Colonic mucosa (tissue), 4 donors: ENCODE data around the gene SNX27. TPM values are rescaled to one million over a fixed set of nuclear protein-coding genes. Genes with fewer than 3 reads are reported as not detected.
A peak's percentile ranks its signal among the peaks of the same experiment; 100 is the strongest.

Experiments
- DNase-seq: peaks from one replicate; pipeline ENCODE4 v3.0.0-alpha.2; 2020
- H3K27ac ChIP-seq: fragments of 200-600 bp; one replicate; pipeline ENCODE4 v1.8.0; 2021
- H3K27me3 ChIP-seq: fragments of 200-600 bp; one replicate; pipeline ENCODE4 v1.8.0; 2021
- H3K36me3 ChIP-seq: fragments of 200-600 bp; one replicate; pipeline ENCODE4 v1.8.0; 2021
- H3K4me1 ChIP-seq: fragments of 200-600 bp; one replicate; pipeline ENCODE4 v1.8.0; 2021; ENCODE audit warnings: mild to moderate bottlenecking
- H3K4me3 ChIP-seq: fragments of 200-600 bp; one replicate; pipeline ENCODE4 v1.8.0; 2021
- H3K9ac ChIP-seq, 2 donors: one replicate each; pipeline ENCODE4 v1.7.0; 2013; ENCODE audit warnings: control low read depth in 2 of 2, low read depth in 2 of 2, low read length in 2 of 2
- H3K9me3 ChIP-seq: fragments of 200-600 bp; one replicate; pipeline ENCODE4 v1.8.0; 2021
- CTCF ChIP-seq: fragments of 200-600 bp; IDR thresholded peaks from one replicate; pipeline ENCODE4 v1.8.0; 2022; ENCODE audit warnings: antibody characterized with exemption, mild to moderate bottlenecking
- intact Hi-C: fragments of 100-400 bp; cut with DNase I; formaldehyde crosslinking; loops from one replicate; pipeline ENCODE4 v1.14.1; 2022
- total RNA-seq, 2 donors: library from RNA; stranded (reverse); fragmentation: NEBNext Ultra II Directional in 1 of 2; extraction: Animal tissue kit (Norgen Biotek cat#: 25700) in 1 of 2; gene quantifications; one replicate each; pipeline ENCODE4 v1.2.1, GENCODE V29; 2021
- donor health status: healthy.
- donor health status: DM: no; HTN: no; CAD: no.
- donor health status: DM: no; HTN: no; CAD: no.

Gene SNX27
- total RNA-seq, 2 donors from 2014 or later, result 28.7 to 32.0 TPM

GRCh38 chr1:151619489-151620093 is 7.7 kb downstream of the SNX27 start:
- intact Hi-C loops, result no loop called here
- Histone ChIP-seq H3K27me3 (no peaks in the 10 kb centered on the region), H3K4me1 (peaks cover 7% of the 10 kb centered on the region), H3K27ac (peak overlapping the region; percentile 26), H3K9me3 (no peaks in the 10 kb centered on the region), H3K9ac (no peak overlapping the region), H3K4me3 (no peak overlapping the region), H3K36me3 (no peaks in the 10 kb centered on the region)
- DNase-seq, result no peak
- TF ChIP-seq CTCF, result no peak

DNA sequence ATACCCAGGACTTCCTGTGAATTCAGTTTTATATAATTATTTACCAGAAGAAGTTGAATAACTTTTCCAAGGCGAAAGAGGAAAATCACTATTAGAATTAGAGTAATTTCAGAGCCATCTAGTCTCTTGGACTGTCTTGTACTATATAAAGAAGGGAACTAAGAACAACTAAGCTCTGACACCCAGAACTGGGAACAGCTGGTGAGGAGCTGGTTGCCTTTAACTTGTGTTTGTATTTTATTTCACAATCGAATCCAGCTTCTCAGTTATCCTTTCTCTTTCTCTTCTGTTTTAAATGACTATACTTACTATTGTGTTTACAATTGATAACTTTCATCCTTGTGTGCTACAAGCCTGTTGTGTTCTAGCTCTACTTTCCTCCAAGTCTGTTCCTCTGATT is 8.4 kb downstream of the SNX27 start:
- Histone ChIP-seq H3K9ac (no peak overlapping the region), H3K4me3 (no peak overlapping the region), H3K9me3 (no peaks in the 10 kb centered on the region), H3K36me3 (no peaks in the 10 kb centered on the region), H3K4me1 (peaks cover 7% of the 10 kb centered on the region), H3K27ac (peak overlapping the region; percentile 26), H3K27me3 (no peaks in the 10 kb centered on the region)
- intact Hi-C loops, result no loop called here
- DNase-seq, result no peak
- TF ChIP-seq CTCF, result no peak

DNA sequence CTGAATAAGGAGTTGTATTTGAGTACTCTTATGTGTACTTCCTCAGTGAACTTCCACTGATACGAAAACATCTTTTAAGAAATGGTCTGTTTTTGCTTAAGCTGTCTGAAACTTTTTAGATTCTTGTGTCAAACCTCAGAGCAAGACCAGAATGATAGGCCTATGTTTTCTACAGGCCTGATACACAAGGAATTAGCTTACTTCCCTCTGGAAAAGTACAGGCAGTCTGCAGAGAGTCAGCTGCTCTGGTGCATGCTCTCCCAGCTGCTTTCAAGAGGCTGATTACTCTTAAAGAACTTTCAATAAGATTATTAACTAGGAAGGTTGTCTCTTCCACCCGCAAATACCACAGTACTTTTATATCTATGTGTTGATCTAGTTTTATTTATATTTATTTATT is 9.5 kb downstream of the SNX27 start:
- Histone ChIP-seq H3K27me3 (no peaks in the 10 kb centered on the region), H3K27ac (peak overlapping the region; percentile 26), H3K9ac (no peak overlapping the region), H3K4me1 (peaks cover 7% of the 10 kb centered on the region), H3K9me3 (no peaks in the 10 kb centered on the region), H3K36me3 (no peaks in the 10 kb centered on the region), H3K4me3 (no peak overlapping the region)
- intact Hi-C loops, result no loop called here
- TF ChIP-seq CTCF, result no peak
- DNase-seq, result no peak

DNA sequence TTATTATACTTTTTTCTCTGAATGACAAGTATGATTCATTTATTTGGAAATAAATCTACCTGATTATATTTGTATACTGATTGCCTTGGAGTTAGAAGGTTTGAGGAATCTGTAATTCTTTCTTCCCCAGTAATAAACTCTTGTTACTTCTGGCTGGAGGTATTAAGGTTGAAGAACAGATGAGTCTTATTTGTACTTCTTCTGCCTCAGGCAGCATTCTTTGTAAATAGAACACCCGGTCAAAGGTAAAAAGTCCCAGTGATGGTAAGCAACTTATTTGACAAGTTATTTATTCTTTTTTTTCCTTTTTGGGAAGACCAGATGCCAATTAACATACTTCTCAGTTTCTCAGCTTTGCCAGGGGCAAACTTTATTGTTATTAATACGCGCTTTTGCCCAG is 12.9 kb downstream of the SNX27 start:
- DNase-seq, result no peak
- no peak overlapping the region for H3K27ac ChIP-seq
- no peaks in the 10 kb centered on the region for H3K4me1 ChIP-seq
- no peaks in the 10 kb centered on the region for H3K9me3 ChIP-seq
- no peak overlapping the region for H3K4me3 ChIP-seq
- intact Hi-C loops, result no loop called here
- no peak overlapping the region for H3K9ac ChIP-seq
- no peaks in the 10 kb centered on the region for H3K36me3 ChIP-seq
- no peaks in the 10 kb centered on the region for H3K27me3 ChIP-seq
- no peak for TF ChIP-seq CTCF

DNA sequence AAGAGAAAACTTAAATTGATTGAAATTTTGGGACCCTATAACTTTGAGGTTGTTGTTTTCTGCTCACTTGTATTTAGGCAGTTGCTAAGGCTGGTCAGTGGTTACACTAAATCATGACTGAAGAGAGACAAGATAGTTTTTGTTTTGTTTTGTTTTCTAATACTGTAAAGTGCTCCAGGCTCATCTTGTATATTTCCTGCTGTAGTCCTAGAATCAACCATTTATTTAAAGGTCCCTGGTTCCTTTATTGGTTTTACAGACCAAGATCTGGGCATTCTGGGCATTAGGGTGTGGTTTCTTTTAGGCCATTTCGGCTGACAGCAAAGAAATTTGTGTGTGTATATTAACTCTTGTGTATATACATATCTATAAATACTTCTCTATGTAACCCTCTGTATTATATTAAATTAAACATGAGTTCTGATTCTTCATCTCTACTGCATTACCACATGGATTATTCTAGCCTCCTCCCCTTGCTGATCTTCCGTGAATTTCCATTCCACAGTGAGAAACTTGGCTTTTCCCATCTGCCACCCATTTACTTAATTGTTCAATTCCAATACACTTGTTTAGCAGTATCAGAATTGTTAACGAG is 15.0 kb downstream of the SNX27 start:
- H3K4me1 ChIP-seq, result no peaks in the 10 kb centered on the region
- TF ChIP-seq CTCF, result no peak
- no peak overlapping the region for H3K27ac ChIP-seq
- no peaks in the 10 kb centered on the region for H3K9me3 ChIP-seq
- no peaks in the 10 kb centered on the region for H3K27me3 ChIP-seq
- H3K4me3 ChIP-seq, result no peak overlapping the region
- H3K9ac ChIP-seq, result no peak overlapping the region
- no peaks in the 10 kb centered on the region for H3K36me3 ChIP-seq
- DNase-seq, result no peak
- intact Hi-C loops, result no loop called here
